HFF-Myc (cell line): ENCODE results near the gene MAP3K5.

ENCODE experiments used
- DNase-seq: peaks from one replicate; pipeline ENCODE4 v3.0.0-alpha.2; 2011; ENCODE audit warnings: low read depth; ENCODE audit errors: extremely low read depth
- H3K4me3 ChIP-seq: replicated peaks from 2 replicates; pipeline ENCODE4 v1.5.1; 2011; ENCODE audit warnings: low read depth, mild to moderate bottlenecking, control low read depth, low read length
- CTCF ChIP-seq: IDR thresholded peaks from 2 replicates; pipeline ENCODE4 v1.5.1; 2012; ENCODE audit warnings: mild to moderate bottlenecking, low read depth, low read length, control low read depth; ENCODE audit errors: missing control alignments

Gene MAP3K5

GRCh38 chr6:136551103-136551502, 241.2 kb downstream of the MAP3K5 start:
- TF ChIP-seq CTCF: no peak
- DNase-seq: no peak
- H3K4me3 ChIP-seq: no peak overlapping the region

GRCh38 chr6:136550330-136551071, 241.8 kb downstream of the MAP3K5 start, which contains the start of gene MAP7:
MAP7 (minus strand) TSS chr6:136550422; CDS start chr6:136550408, 14 bp downstream.
- peak within 1 kb of the TSS; percentile 47 for H3K4me3 ChIP-seq
- DNase-seq: no peak
- TF ChIP-seq CTCF: peak; percentile 52

GRCh38 chr6:136550045-136550329, 242.3 kb downstream of the MAP3K5 start:
- no peak for TF ChIP-seq CTCF
- peak overlapping the region; percentile 47 for H3K4me3 ChIP-seq
- no peak for DNase-seq

- DNase-seq: no peak
- TF ChIP-seq CTCF: no peak
- peak overlapping the region; percentile 29 for H3K4me3 ChIP-seq
Measured at GRCh38 chr6:136549300-136550044, 242.8 kb downstream of the MAP3K5 start.

GRCh38 chr6:136548582-136549299, 243.5 kb downstream of the MAP3K5 start:
- TF ChIP-seq CTCF: no peak
- DNase-seq: no peak
- no peak overlapping the region for H3K4me3 ChIP-seq

GRCh38 chr6:136547871-136548270, 244.4 kb downstream of the MAP3K5 start:
- DNase-seq: no peak
- TF ChIP-seq CTCF: no peak
- H3K4me3 ChIP-seq: no peak overlapping the region
